Stimulated activated CD4-positive, alpha-beta T cell treated with anti-CD3 and anti-CD28 coated beads, Interleukin-4, amount 100 ng/mL, for 1 hour (primary cell): ENCODE data around the gene LASP1.
"Not testable (repeated sequence)": the region's sequence is repeated elsewhere in the genome, so short reads cannot be mapped to it uniquely, and the experiment has no call there.

Experiments
- DNase-seq: peaks from one replicate; pipeline ENCODE4 v3.0.0-alpha.2; 2020

Gene LASP1

DNA sequence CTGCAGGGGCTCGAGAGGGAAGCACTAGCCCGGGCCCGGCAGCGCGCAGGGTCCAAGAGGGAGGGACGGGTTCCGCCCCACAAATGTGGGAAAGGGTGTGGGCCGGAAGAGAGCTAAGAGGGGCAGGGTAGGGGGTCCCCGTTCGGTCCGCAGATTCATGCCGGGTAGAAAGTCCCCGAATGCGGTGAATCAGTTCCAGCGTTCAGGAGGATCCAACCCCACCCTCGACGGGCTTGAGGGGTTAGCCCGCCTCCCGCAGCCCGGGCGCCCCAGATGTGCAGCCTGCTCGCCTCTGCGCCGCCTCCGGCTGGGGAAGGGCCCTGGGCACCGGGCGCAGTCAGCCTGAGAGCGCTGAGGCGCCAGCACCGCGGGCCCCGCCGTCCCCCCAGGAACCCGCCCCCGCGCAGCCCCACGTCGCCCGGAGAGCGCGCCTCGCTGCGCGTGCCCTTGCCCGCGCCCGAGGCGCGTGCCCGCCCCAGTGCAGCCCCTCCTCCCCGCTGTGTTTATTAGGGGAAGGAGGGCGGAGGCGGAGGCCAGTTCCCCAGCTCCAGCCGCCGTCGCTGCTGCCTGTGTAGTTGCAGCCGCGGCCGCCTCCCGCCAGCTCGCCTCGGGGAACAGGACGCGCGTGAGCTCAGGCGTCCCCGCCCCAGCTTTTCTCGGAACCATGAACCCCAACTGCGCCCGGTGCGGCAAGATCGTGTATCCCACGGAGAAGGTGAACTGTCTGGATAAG is at the start of gene LASP1:
Gene LASP1 (plus strand): TSS at position 533 of the 733 bp plus-strand sequence. CDS start 132 bp downstream, at position 665.
- DNase-seq, result peak; percentile 84

GRCh38 chr17:38824899-38825761 is 44.7 kb upstream of the LASP1 start, which contains the start of gene CWC25:
Gene CWC25, minus strand, starts transcription at chr17:38825321. Its CDS starts 138 bp downstream, at chr17:38825183.
- DNase-seq, result peak; percentile 94

- no peak for DNase-seq
These were observed 44.1 kb upstream of the LASP1 start for GRCh38 chr17:38825762-38826247.

GRCh38 chr17:38844261-38844757 is 25.5 kb upstream of the LASP1 start:
- no peak for DNase-seq

- DNase-seq, result no peak
These were observed 21.3 kb upstream of the LASP1 start for GRCh38 chr17:38848557-38848891.

DNA sequence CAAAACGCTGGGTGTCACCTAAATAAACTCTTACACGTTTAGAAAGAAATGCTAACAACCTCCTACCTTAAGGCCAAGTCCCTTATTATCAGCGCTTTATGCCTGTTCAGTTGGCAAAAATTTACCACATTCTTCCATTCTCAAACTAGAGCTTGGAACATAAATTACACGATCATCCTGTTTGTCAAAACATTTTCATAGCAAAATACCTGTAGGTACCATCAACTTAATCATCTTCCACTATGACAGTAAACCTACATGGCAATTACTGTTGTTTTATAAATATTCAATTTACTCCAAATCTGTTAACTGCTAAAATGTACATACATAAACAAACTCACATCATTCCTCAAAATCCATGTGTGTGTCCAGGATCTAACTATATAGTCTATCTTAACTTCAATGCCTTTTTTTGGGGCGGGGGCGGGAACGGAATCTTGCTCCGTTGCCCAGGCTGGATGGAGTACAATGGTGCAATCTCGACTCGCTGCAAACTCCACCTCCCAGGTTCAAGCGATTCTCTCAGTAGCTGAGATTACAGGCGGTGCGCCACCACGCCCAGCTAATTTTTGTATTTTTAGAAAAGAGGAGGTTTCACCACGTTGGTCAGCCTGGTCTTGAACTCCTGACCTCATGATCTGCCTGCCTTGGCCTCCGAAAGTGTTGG is 20.8 kb upstream of the LASP1 start:
- no peak for DNase-seq

- DNase-seq, result no peak
These were observed 19.5 kb upstream of the LASP1 start for GRCh38 chr17:38850374-38850773.

GRCh38 chr17:38851434-38851833 is 18.4 kb upstream of the LASP1 start:
- no peak for DNase-seq

GRCh38 chr17:38852771-38853291 is 17.0 kb upstream of the LASP1 start:
- no peak for DNase-seq

GRCh38 chr17:38853292-38854219 is 16.3 kb upstream of the LASP1 start, which contains the start of gene RPL23:
Gene RPL23, minus strand, starts transcription at chr17:38853721. Its CDS starts 11 bp downstream, at chr17:38853710.
- peak; percentile 89 for DNase-seq

- DNase-seq, result not testable (repeated sequence)
These were observed 14.7 kb upstream of the LASP1 start for GRCh38 chr17:38855101-38855714.

DNA sequence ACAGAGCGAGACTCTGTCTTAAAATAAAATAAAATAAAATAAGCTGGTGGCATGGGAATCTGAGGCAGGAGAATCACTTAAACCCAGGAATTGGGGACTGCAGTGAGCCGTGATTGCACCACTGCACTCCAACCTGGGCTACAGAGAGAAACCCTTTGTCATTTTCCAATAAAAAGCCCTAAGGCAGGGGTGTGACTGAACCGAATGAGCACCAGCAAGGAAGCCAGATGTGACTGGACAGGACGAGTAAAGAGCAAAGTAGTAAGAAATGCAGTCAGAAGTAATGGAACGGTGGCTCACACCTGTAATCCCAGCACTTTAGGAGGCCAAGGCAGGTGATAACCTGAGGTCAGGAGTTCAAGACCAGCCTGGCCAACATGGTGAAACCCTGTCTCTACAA is 12.6 kb upstream of the LASP1 start:
- no peak for DNase-seq

- DNase-seq, result no peak
These were observed 8.4 kb upstream of the LASP1 start for GRCh38 chr17:38861399-38861843.

- no peak for DNase-seq
These were observed 5.0 kb upstream of the LASP1 start for GRCh38 chr17:38864636-38865398.

GRCh38 chr17:38867179-38867967 is 2.5 kb upstream of the LASP1 start:
- DNase-seq, result peak; percentile 75

DNA sequence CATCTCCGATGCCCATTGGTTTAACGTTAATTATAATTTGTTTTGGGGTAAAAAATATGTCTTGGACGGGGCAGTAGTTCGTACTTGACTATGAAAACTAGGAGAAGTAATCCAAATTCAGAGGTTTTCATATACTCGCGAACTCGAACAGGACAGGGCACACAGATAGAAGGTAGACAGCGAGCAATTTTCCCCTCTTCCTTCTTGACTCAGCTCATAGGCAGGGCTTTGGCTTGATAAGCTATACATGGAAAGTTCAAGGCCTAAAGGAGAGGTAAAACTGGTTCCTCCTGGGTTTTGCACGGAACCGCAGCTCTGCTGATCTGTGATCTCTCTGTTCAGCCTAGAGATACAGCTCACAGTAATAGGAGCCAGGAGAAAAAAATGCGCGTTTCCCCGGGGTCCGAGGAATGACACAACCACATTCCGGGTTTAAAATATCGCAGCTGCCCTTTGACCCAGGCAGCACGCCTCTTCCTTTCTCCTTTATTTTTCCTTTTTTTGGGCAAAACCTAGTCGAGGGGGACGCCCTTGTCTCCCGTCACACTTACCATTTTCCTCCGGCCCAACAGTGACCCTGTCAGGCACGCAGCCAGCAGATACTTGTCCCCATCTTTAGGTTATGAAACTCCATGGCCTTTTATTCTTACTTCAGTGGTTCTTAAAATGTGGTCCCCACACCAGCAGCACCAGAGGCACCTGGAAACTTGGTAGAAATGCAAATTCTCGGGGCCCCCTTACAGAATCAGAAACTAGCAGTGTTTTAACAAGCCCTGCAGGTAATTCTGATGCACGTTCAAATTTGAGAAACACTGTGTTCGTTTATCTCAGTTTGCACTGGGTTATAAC is 1.7 kb upstream of the LASP1 start:
- DNase-seq, result no peak

GRCh38 chr17:38868817-38869525 is 887 bp upstream of the LASP1 start:
- DNase-seq, result peak; percentile 89
